ENCODE data around the gene ZBED3. TPM values are rescaled to one million over a fixed set of nuclear protein-coding genes. Genes with fewer than 3 reads are reported as not detected.

Gene ZBED3
- total and polyA plus RNA-seq, 2 of the 8 experiments (the other 6 are each of a cell fraction or from before 2014, with no cell fraction given), result 7.9 to 9.4 TPM

DNA sequence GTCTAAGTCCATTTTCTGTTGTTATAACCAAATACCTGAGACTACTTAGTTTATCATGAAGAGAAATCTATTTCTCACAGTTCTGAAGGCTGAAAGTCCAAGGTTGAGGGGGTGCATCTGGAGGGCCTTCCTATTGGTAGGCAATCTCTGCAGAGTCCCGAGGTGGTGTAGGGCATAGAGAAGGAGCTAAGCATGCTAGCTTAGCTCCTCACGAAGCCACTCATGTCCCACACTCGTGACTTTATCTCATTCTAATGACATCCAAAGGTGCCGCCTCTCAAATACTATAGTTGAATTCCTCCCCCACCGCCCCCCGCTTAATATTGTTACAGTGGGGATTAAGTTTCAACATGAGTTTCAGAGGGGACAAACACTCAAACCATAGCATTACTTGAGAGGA is 36.0 kb upstream of the ZBED3 start:
- Histone ChIP-seq H2BK5ac (ENCODE audit: low read depth, low read length) (no peak overlapping the region), H3K9me3 (ENCODE audit: insufficient read depth in 2 of 2, low read depth in 1 of 2, low read length in 1 of 2) (no peaks in the 10 kb centered on the region), H3K9ac (replicated peaks in 1 of 4; ENCODE audit: extremely low read depth in 1 of 4, low read depth in 3 of 4, low read length in 3 of 4) (no peak overlapping the region), H3K79me1 (ENCODE audit: low read depth, low read length) (no peaks in the 10 kb centered on the region), H3K27ac (ENCODE audit: low read depth, low read length) (no peak overlapping the region), H3K18ac (ENCODE audit: extremely low read depth, low read length) (no peak overlapping the region), H3K4me2 (ENCODE audit: insufficient read depth in 1 of 2, low read depth in 2 of 2, low read length in 2 of 2) (no peak overlapping the region), H3K23ac (ENCODE audit: insufficient read length) (no peak overlapping the region), H4K5ac (ENCODE audit: insufficient read length, low read depth, low read length) (no peak overlapping the region), H3K4ac (replicated peaks; ENCODE audit: insufficient read length, low read depth, low read length) (no peak overlapping the region), H3K36me3 (ENCODE audit: control insufficient read depth in 2 of 4, insufficient read depth in 4 of 4, low read length in 3 of 4) (peaks cover 0 to 8% (median 2%) of the 10 kb centered on the region in 4 experiments; a peak in 2 of 8 replicates), H3K14ac (ENCODE audit: insufficient read length) (no peak overlapping the region), H2AFZ (ENCODE audit: low read length) (no peak overlapping the region), H2BK15ac (ENCODE audit: low read length) (no peak overlapping the region), H3K79me2 (ENCODE audit: control insufficient read depth in 1 of 2, insufficient read depth in 2 of 2, low read length in 2 of 2) (no peaks in the 10 kb centered on the region), H3K27me3 (replicated peaks in 1 of 4; ENCODE audit: control insufficient read depth in 3 of 4, extremely low read depth in 1 of 4, insufficient read depth in 3 of 4, low read length in 3 of 4) (no peaks in the 10 kb centered on the region), H2BK120ac (replicated peaks; ENCODE audit: low read depth, low read length) (no peak overlapping the region), H3K4me3 (ENCODE audit: extremely low read depth in 1 of 4, insufficient read depth in 2 of 4, low read depth in 3 of 4, low read length in 4 of 4) (no peak overlapping the region), H3K23me2 (ENCODE audit: low read depth, low read length) (no peaks in the 10 kb centered on the region), H4K8ac (ENCODE audit: extremely low read depth, insufficient read depth, low read length) (no peak overlapping the region), H2BK12ac (ENCODE audit: low read depth, low read length) (no peak overlapping the region), H2BK20ac (ENCODE audit: low read length) (no peak overlapping the region), H3K56ac (replicated peaks; ENCODE audit: insufficient read length, low read depth, low read length) (no peak overlapping the region), H3K4me1 (replicated peaks in 1 of 4; ENCODE audit: control insufficient read depth in 3 of 4, insufficient read depth in 4 of 4, low read length in 3 of 4) (no peaks in the 10 kb centered on the region), H4K20me1 (replicated peaks in 1 of 2; ENCODE audit: control insufficient read depth in 1 of 2, insufficient read depth in 2 of 2, low read length in 2 of 2) (no peaks in the 10 kb centered on the region), H4K91ac (replicated peaks; ENCODE audit: insufficient read length, low read length) (no peak overlapping the region), H2AK5ac (ENCODE audit: low read depth, low read length) (no peak overlapping the region)
- FAIRE-seq (no peak), DNase-seq (ENCODE audit: low read depth in 1 of 2, low spot score in 2 of 2) (no peak)
- WGBS, 2 experiments (ENCODE audit: extremely low coverage in 1 of 2, insufficient coverage in 1 of 2, insufficient read length in 1 of 2, insufficient replicate concordance in 2 of 2, low coverage in 1 of 2, low lambda C conversion rate in 2 of 2, missing lambda C conversion rate in 1 of 2), result 86% methylated on average over 6 of the region's 6 CpGs; no CpG with 5 or more reads in 1 of the 2 experiments
- CTCF ChIA-PET (ENCODE audit: partially characterized antibody), result interaction anchor here (0.7 to 1.3 kb wide), 3 partner anchors 11 to 314 kb away, joined by 3 to 4 read pairs (median 3); no protein-coding TSS in a partner anchor
- POLR2A ChIA-PET (ENCODE audit: partially characterized antibody), result no interaction called here
- TF ChIP-seq HDAC6 (IDR thresholded peaks at IDR 0.05; ENCODE audit: low read depth, low read length), result no peak
- no peak for TF ChIP-seq SIRT6 (IDR thresholded peaks at IDR 0.05; ENCODE audit: low read length)
- no peak for TF ChIP-seq SIN3A (conservative IDR thresholded peaks at IDR 0.05 in 1 of 2, IDR thresholded peaks at IDR 0.05 in 1 of 2; ENCODE audit: low read depth in 1 of 2, low read length in 2 of 2)
- TF ChIP-seq ZNF274 (IDR thresholded peaks at IDR 0.05; ENCODE audit: borderline replicate concordance, extremely low read depth, low read length), result no peak
- TF ChIP-seq NANOG (IDR thresholded peaks at IDR 0.05; ENCODE audit: insufficient read depth, low read depth, low read length, poor library complexity, severe bottlenecking), result no peak
- no peak for TF ChIP-seq SRF (IDR thresholded peaks at IDR 0.05; ENCODE audit: low read depth, low read length)
- TF ChIP-seq, protein P1, sequence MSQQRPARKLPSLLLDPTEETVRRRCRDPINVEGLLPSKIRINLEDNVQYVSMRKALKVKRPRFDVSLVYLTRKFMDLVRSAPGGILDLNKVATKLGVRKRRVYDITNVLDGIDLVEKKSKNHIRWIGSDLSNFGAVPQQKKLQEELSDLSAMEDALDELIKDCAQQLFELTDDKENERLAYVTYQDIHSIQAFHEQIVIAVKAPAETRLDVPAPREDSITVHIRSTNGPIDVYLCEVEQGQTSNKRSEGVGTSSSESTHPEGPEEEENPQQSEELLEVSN (IDR thresholded peaks at IDR 0.05), result no peak
- no peak for TF ChIP-seq CHD2 (IDR thresholded peaks at IDR 0.05; ENCODE audit: low read length)
- no peak for TF ChIP-seq EP300 (IDR thresholded peaks at IDR 0.05; ENCODE audit: borderline replicate concordance in 1 of 2, low read depth in 2 of 2, low read length in 2 of 2)
- TF ChIP-seq SP4 (IDR thresholded peaks at IDR 0.05; ENCODE audit: low read length), result no peak
- TF ChIP-seq, protein P2, sequence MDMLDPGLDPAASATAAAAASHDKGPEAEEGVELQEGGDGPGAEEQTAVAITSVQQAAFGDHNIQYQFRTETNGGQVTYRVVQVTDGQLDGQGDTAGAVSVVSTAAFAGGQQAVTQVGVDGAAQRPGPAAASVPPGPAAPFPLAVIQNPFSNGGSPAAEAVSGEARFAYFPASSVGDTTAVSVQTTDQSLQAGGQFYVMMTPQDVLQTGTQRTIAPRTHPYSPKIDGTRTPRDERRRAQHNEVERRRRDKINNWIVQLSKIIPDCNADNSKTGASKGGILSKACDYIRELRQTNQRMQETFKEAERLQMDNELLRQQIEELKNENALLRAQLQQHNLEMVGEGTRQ (IDR thresholded peaks at IDR 0.05; ENCODE audit: low read length), result no peak
- no peak for TF ChIP-seq ASH2L (IDR thresholded peaks at IDR 0.05; ENCODE audit: low read length)
- TF ChIP-seq TEAD4 (IDR thresholded peaks at IDR 0.05; ENCODE audit: low read depth, low read length), result no peak
